Mesothelial cell of epicardium (in vitro differentiated cells): ENCODE data around the gene RPS16. TPM values are rescaled to one million over a fixed set of nuclear protein-coding genes. Genes with fewer than 3 reads are reported as not detected.

ENCODE experiments used
- DNase-seq, 2 experiments: peaks; one replicate each; pipeline ENCODE4 v3.0.0; 2021; ENCODE audit warnings: low spot score in 2 of 2; ENCODE audit not compliant: unreplicated experiment in 2 of 2
- H3K27ac Mint-ChIP-seq: 2 replicates; pipeline ENCODE4 v1.8.0; 2021; ENCODE audit warnings: mixed read lengths
- H3K27me3 Mint-ChIP-seq: 2 replicates; pipeline ENCODE4 v1.8.0; 2021; ENCODE audit warnings: low read depth, mixed read lengths
- H3K36me3 Mint-ChIP-seq: 2 replicates; pipeline ENCODE4 v1.8.0; 2021; ENCODE audit warnings: mixed read lengths
- H3K4me1 Mint-ChIP-seq: 2 replicates; pipeline ENCODE4 v1.8.0; 2021; ENCODE audit warnings: mixed read lengths
- H3K4me3 Mint-ChIP-seq: 2 replicates; pipeline ENCODE4 v1.8.0; 2021; ENCODE audit warnings: mild to moderate bottlenecking, moderate library complexity, mixed read lengths
- H3K9me3 Mint-ChIP-seq: 2 replicates; pipeline ENCODE4 v1.8.0; 2021; ENCODE audit warnings: mixed read lengths
- CTCF ChIP-seq: fragments of 200-600 bp; sonication (generic); IDR thresholded peaks from one replicate; pipeline ENCODE4 v1.5.0; 2021; ENCODE audit warnings: antibody characterized with exemption; ENCODE audit not compliant: unreplicated experiment
- microRNA-seq: library from miRNA; unstranded; fragments of <30 nt; microRNA quantifications from one replicate; pipeline ENCODE4 v1.2.0, GENCODE V29; 2021; ENCODE audit warnings: inconsistent platforms, mixed read lengths
- total RNA-seq: library from RNA; stranded (reverse); gene quantifications from 3 replicates; pipeline ENCODE4 v1.2.1, GENCODE V29; 2021

The RPS16 gene
- total RNA-seq, 1 donor from 2014 or later, result 1,616 TPM

- H3K4me3 Mint-ChIP-seq, result peak overlapping the region; percentile 90
- DNase-seq, result no peak
- no peaks in the 10 kb centered on the region for H3K27me3 Mint-ChIP-seq
- H3K36me3 Mint-ChIP-seq, result peaks cover 19% of the 10 kb centered on the region
- H3K27ac Mint-ChIP-seq, result peak overlapping the region; percentile 99
- H3K9me3 Mint-ChIP-seq, result no peaks in the 10 kb centered on the region
- no peak for TF ChIP-seq CTCF
- H3K4me1 Mint-ChIP-seq, result peaks cover 18% of the 10 kb centered on the region
Measured at GRCh38 chr19:39389631-39390414, 45.9 kb downstream of the RPS16 start.

GRCh38 chr19:39388657-39389056 is 47.1 kb downstream of the RPS16 start:
- peak overlapping the region; percentile 80 for H3K27ac Mint-ChIP-seq
- peak overlapping the region; percentile 44 for H3K4me3 Mint-ChIP-seq
- no peak for TF ChIP-seq CTCF
- H3K36me3 Mint-ChIP-seq, result peaks cover 21% of the 10 kb centered on the region
- H3K4me1 Mint-ChIP-seq, result peaks cover 18% of the 10 kb centered on the region
- no peaks in the 10 kb centered on the region for H3K27me3 Mint-ChIP-seq
- no peaks in the 10 kb centered on the region for H3K9me3 Mint-ChIP-seq
- DNase-seq, result no peak

- DNase-seq, result no peak
- TF ChIP-seq CTCF, result no peak
- no peaks in the 10 kb centered on the region for H3K27me3 Mint-ChIP-seq
- no peak overlapping the region for H3K4me3 Mint-ChIP-seq
- peaks cover 12% of the 10 kb centered on the region for H3K4me1 Mint-ChIP-seq
- H3K9me3 Mint-ChIP-seq, result no peaks in the 10 kb centered on the region
- H3K36me3 Mint-ChIP-seq, result peaks cover 31% of the 10 kb centered on the region
- peak overlapping the region; percentile 8 for H3K27ac Mint-ChIP-seq
Measured at GRCh38 chr19:39386557-39386956, 49.2 kb downstream of the RPS16 start.

GRCh38 chr19:39385629-39386411 is 49.9 kb downstream of the RPS16 start:
- Mint-ChIP-seq H3K4me3 (no peak overlapping the region), H3K9me3 (no peaks in the 10 kb centered on the region), H3K4me1 (peaks cover 7% of the 10 kb centered on the region), H3K36me3 (peaks cover 38% of the 10 kb centered on the region), H3K27me3 (no peaks in the 10 kb centered on the region), H3K27ac (peak overlapping the region; percentile 61)
- TF ChIP-seq CTCF, result no peak
- no peak for DNase-seq

GRCh38 chr19:39384839-39385568 is 50.7 kb downstream of the RPS16 start:
- no peak overlapping the region for H3K27ac Mint-ChIP-seq
- H3K4me1 Mint-ChIP-seq, result peaks cover 2% of the 10 kb centered on the region
- H3K27me3 Mint-ChIP-seq, result no peaks in the 10 kb centered on the region
- no peak overlapping the region for H3K4me3 Mint-ChIP-seq
- no peak for DNase-seq
- no peaks in the 10 kb centered on the region for H3K9me3 Mint-ChIP-seq
- peaks cover 40% of the 10 kb centered on the region for H3K36me3 Mint-ChIP-seq
- TF ChIP-seq CTCF, result no peak

Small RNA genes within 50 kb of the gene (microRNA-seq; reads per million reads assigned to microRNA genes)
- not detected for gene MIR4530

Other genes with a start within 250 kb of the RPS16 start
- gene NCCRP1, start 239.0 kb downstream of the RPS16 start, total RNA-seq, result 11.7 to 14.8 TPM (median 12.2 TPM) in 3 replicates
- gene SYCN, start 231.7 kb downstream of the RPS16 start, total RNA-seq, result not detected in 3 replicates
- gene IFNL3, start 190.9 kb downstream of the RPS16 start, total RNA-seq, result not detected in 3 replicates
- 0.14 to 0.74 TPM (median 0.40 TPM) in 3 replicates for gene IFNL4, start 187.1 kb downstream of the RPS16 start, total RNA-seq
- gene IFNL2, start 167.6 kb downstream of the RPS16 start, total RNA-seq, result not detected in 3 replicates
- gene IFNL1, start 139.5 kb downstream of the RPS16 start, total RNA-seq, result not detected in 3 replicates
- gene LRFN1, start 115.1 kb downstream of the RPS16 start, total RNA-seq, result 19.1 to 20.6 TPM (median 20.4 TPM) in 3 replicates
- not detected in 3 replicates for gene GMFG, start 99.9 kb downstream of the RPS16 start, total RNA-seq
- 128 to 143 TPM (median 133 TPM) in 3 replicates for gene SAMD4B, start 93.5 kb downstream of the RPS16 start, total RNA-seq
- gene PAF1, start 44.8 kb downstream of the RPS16 start, total RNA-seq, result 41.4 to 47.8 TPM (median 42.9 TPM) in 3 replicates
- 35.6 to 39.2 TPM (median 36.1 TPM) in 3 replicates for gene MED29, start 44.6 kb downstream of the RPS16 start, total RNA-seq
- 111 to 113 TPM (median 111 TPM) in 3 replicates for gene ZFP36, start 29.1 kb downstream of the RPS16 start, total RNA-seq
- 160 to 172 TPM (median 164 TPM) in 3 replicates for gene PLEKHG2, start 23.3 kb downstream of the RPS16 start, total RNA-seq
- gene SUPT5H, start 9.6 kb upstream of the RPS16 start, total RNA-seq, result 127 to 136 TPM (median 129 TPM) in 3 replicates
- 69.3 to 78.9 TPM (median 70.7 TPM) in 3 replicates for gene TIMM50, start 44.9 kb upstream of the RPS16 start, total RNA-seq
- 0.40 to 0.53 TPM (median 0.50 TPM) in 3 replicates for gene DLL3, start 63.0 kb upstream of the RPS16 start, total RNA-seq
- 0.60 to 0.81 TPM (median 0.78 TPM) in 3 replicates for gene SELENOV, start 79.2 kb upstream of the RPS16 start, total RNA-seq
- gene EID2B, start 96.9 kb upstream of the RPS16 start, total RNA-seq, result 2.6 to 4.0 TPM (median 2.8 TPM) in 3 replicates
- gene EID2, start 104.2 kb upstream of the RPS16 start, total RNA-seq, result 18.8 to 22.6 TPM (median 19.7 TPM) in 3 replicates
- not detected in 3 replicates for gene LGALS13, start 166.6 kb upstream of the RPS16 start, total RNA-seq
- gene LGALS16, start 220.0 kb upstream of the RPS16 start, total RNA-seq, result not detected in 3 replicates